ENCODE results near the gene SHQ1.

GRCh38 chr3:72830452-72831223 lies 17.6 kb downstream of the SHQ1 start:
- TF ChIP-seq, protein P1, sequence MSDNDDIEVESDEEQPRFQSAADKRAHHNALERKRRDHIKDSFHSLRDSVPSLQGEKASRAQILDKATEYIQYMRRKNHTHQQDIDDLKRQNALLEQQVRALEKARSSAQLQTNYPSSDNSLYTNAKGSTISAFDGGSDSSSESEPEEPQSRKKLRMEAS (IDR thresholded peaks at IDR 0.05) = no peak
- TF ChIP-seq ZNF274 (IDR thresholded peaks at IDR 0.05; ENCODE audit: low read depth, low read length) (no peak), JUND (IDR thresholded peaks at IDR 0.05) (no peak), SIN3A (IDR thresholded peaks at IDR 0.05; ENCODE audit: low read depth) (no peak), POLR2AphosphoS5 (IDR thresholded peaks at IDR 0.05; ENCODE audit: low read depth, low read length) (no peak), ELF1 (IDR thresholded peaks at IDR 0.05; ENCODE audit: borderline replicate concordance, low read depth) (no peak), CEBPB (IDR thresholded peaks at IDR 0.05; ENCODE audit: low read depth) (no peak), REST (IDR thresholded peaks at IDR 0.05; ENCODE audit: low read depth) (no peak), EZH2phosphoT487 (IDR thresholded peaks at IDR 0.05; ENCODE audit: borderline replicate concordance) (no peak), EZH2 (IDR thresholded peaks at IDR 0.05) (no peak), SP1 (IDR thresholded peaks at IDR 0.05; ENCODE audit: low read depth) (no peak)
- TF ChIP-seq, protein P2, sequence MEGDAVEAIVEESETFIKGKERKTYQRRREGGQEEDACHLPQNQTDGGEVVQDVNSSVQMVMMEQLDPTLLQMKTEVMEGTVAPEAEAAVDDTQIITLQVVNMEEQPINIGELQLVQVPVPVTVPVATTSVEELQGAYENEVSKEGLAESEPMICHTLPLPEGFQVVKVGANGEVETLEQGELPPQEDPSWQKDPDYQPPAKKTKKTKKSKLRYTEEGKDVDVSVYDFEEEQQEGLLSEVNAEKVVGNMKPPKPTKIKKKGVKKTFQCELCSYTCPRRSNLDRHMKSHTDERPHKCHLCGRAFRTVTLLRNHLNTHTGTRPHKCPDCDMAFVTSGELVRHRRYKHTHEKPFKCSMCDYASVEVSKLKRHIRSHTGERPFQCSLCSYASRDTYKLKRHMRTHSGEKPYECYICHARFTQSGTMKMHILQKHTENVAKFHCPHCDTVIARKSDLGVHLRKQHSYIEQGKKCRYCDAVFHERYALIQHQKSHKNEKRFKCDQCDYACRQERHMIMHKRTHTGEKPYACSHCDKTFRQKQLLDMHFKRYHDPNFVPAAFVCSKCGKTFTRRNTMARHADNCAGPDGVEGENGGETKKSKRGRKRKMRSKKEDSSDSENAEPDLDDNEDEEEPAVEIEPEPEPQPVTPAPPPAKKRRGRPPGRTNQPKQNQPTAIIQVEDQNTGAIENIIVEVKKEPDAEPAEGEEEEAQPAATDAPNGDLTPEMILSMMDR (IDR thresholded peaks at IDR 0.05 in 2 of 3, conservative IDR thresholded peaks at IDR 0.05 in 1 of 3; ENCODE audit: borderline replicate concordance in 1 of 3, insufficient read depth in 1 of 3, low read depth in 2 of 3, low read length in 2 of 3) = no peak

All from HCT116 (cell line).